ENCODE data around the gene FRMD4A.

DNA sequence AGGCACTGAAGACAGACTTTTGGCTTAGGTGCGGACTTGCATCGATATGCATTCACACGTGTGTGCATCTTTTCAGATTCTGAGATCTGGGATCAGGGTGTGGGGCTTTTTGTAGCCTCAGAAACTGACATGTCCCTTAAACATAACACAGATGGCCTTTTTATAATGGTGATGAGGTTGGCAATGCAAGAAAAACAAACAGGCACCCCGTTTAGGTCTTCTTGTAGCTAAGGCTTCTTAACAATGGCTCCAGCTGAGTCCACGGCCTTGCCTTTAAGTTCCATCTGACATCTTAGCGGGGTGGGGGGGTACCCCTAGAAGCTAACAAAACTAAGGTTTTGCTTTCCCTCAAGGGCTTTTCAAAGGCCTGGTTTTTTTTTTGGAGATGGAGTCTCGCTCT, 597.7 kb downstream of the FRMD4A start:
- TF ChIP-seq EZH2phosphoT487 (IDR thresholded peaks at IDR 0.05; ENCODE audit: borderline replicate concordance, low read depth, low read length): no peak
- TF ChIP-seq, protein P1, sequence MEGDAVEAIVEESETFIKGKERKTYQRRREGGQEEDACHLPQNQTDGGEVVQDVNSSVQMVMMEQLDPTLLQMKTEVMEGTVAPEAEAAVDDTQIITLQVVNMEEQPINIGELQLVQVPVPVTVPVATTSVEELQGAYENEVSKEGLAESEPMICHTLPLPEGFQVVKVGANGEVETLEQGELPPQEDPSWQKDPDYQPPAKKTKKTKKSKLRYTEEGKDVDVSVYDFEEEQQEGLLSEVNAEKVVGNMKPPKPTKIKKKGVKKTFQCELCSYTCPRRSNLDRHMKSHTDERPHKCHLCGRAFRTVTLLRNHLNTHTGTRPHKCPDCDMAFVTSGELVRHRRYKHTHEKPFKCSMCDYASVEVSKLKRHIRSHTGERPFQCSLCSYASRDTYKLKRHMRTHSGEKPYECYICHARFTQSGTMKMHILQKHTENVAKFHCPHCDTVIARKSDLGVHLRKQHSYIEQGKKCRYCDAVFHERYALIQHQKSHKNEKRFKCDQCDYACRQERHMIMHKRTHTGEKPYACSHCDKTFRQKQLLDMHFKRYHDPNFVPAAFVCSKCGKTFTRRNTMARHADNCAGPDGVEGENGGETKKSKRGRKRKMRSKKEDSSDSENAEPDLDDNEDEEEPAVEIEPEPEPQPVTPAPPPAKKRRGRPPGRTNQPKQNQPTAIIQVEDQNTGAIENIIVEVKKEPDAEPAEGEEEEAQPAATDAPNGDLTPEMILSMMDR (conservative IDR thresholded peaks at IDR 0.05; ENCODE audit: low read length): no peak
